Measurements from ENCODE around the gene KASH5. TPM values are rescaled to one million over a fixed set of nuclear protein-coding genes. Genes with fewer than 3 reads are reported as not detected.

KASH5 gene
- total RNA-seq, 1 experiment from 2014 or later = not detected

DNA sequence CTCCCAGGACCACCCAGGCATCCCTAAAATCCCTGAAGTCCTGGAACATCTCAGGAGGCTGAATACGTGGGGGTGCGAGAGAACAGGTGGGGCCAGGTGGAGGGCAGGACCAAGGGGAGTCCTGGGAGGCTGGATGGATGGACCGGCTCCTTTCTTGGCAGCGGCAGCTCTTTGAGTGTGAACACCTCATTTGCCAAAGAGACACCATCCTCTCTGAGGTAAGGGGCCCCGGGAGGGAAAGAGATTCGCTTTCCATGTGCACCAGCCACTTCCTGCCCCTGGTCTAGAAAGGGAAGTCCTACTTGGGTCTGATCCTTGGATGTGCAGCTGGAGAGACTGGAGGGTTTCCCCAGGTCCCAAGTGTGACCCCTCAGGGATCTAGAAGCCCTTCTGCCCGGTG is 19.0 kb downstream of the KASH5 start:
- intact Hi-C loops (cut with micrococcal nuclease) = no loop called here
- BruUV-seq (replicated peaks) = no TSS peak
- Histone ChIP-seq H3K4me2 (ENCODE audit: low read length) (no peak overlapping the region), H4K20me1 (ENCODE audit: low read length) (no peaks in the 10 kb centered on the region), H3K4me3 (ENCODE audit: low read length) (no peak overlapping the region), H3K9me3 (ENCODE audit: low read length) (no peaks in the 10 kb centered on the region), H3K36me3 (ENCODE audit: low read depth, low read length) (no peaks in the 10 kb centered on the region), H3K4me1 (ENCODE audit: insufficient read depth, low read length) (peaks cover 15% of the 10 kb centered on the region), H3K9ac (ENCODE audit: low read length) (no peak overlapping the region), H3F3A (ENCODE audit: low read length, unreplicated experiment) (no peaks in the 10 kb centered on the region), H3K79me2 (ENCODE audit: low read length) (no peaks in the 10 kb centered on the region), H3K27me3 (ENCODE audit: low read length) (no peaks in the 10 kb centered on the region), H3K27ac (ENCODE audit: low read length) (no peak overlapping the region), H2AFZ (ENCODE audit: low read length) (no peak overlapping the region), H3K9me2 (replicated peaks; ENCODE audit: low read length) (no peaks in the 10 kb centered on the region)
- no peak for ATAC-seq
- ChIA-PET POLR2A (ENCODE audit: unreplicated experiment) (no interaction called here), CTCF (no interaction called here)
- DNase-seq = no peak
- TF ChIP-seq EZH2 (IDR thresholded peaks at IDR 0.05; ENCODE audit: low read length, unreplicated experiment) (no peak), EZH2phosphoT487 (IDR thresholded peaks at IDR 0.05; ENCODE audit: borderline replicate concordance, low read length) (no peak)
- TF ChIP-seq, protein P1, sequence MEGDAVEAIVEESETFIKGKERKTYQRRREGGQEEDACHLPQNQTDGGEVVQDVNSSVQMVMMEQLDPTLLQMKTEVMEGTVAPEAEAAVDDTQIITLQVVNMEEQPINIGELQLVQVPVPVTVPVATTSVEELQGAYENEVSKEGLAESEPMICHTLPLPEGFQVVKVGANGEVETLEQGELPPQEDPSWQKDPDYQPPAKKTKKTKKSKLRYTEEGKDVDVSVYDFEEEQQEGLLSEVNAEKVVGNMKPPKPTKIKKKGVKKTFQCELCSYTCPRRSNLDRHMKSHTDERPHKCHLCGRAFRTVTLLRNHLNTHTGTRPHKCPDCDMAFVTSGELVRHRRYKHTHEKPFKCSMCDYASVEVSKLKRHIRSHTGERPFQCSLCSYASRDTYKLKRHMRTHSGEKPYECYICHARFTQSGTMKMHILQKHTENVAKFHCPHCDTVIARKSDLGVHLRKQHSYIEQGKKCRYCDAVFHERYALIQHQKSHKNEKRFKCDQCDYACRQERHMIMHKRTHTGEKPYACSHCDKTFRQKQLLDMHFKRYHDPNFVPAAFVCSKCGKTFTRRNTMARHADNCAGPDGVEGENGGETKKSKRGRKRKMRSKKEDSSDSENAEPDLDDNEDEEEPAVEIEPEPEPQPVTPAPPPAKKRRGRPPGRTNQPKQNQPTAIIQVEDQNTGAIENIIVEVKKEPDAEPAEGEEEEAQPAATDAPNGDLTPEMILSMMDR (conservative IDR thresholded peaks at IDR 0.05; ENCODE audit: low read depth, low read length) = no peak

DNA sequence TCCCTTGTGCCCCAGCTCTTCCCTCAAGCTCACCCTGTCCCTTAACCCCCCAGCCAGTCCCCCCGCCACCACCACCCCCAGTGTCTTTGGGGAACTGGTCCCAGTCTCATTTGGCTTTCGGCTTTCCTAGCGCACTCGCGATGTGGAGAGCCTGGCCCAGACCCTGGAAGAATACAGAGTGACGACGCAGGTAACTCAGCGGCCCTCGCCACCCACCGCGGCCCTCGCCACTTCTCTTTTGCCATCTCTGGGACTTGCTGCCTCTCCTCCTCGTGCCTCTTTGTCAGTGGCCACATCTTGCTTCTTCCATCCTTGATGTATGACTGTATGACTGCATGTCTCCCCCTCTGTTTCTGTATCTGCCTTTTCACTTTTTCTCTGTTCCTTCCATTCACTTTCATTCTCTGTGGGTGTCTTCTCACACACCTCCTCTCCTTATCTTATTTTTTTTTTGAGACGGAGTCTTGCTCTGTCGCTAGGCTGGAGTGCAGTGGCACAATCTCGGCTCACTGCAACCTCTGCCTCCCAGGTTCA is 19.5 kb downstream of the KASH5 start:
- H4K20me1 ChIP-seq (ENCODE audit: low read length) = no peaks in the 10 kb centered on the region
- H3K27me3 ChIP-seq (ENCODE audit: low read length) = no peaks in the 10 kb centered on the region
- H3K27ac ChIP-seq (ENCODE audit: low read length) = no peak overlapping the region
- ChIA-PET POLR2A (ENCODE audit: unreplicated experiment) (no interaction called here), CTCF (no interaction called here)
- TF ChIP-seq EZH2phosphoT487 (IDR thresholded peaks at IDR 0.05; ENCODE audit: borderline replicate concordance, low read length) (no peak), EZH2 (IDR thresholded peaks at IDR 0.05; ENCODE audit: low read length, unreplicated experiment) (no peak)
- TF ChIP-seq, protein P1 (conservative IDR thresholded peaks at IDR 0.05; ENCODE audit: low read depth, low read length) = no peak
- H3K4me1 ChIP-seq (ENCODE audit: insufficient read depth, low read length) = peaks cover 15% of the 10 kb centered on the region
- H3F3A ChIP-seq (ENCODE audit: low read length, unreplicated experiment) = no peaks in the 10 kb centered on the region
- ATAC-seq = no peak
- no peak overlapping the region for H3K4me2 ChIP-seq (ENCODE audit: low read length)
- no TSS peak for BruUV-seq (replicated peaks)
- H3K9ac ChIP-seq (ENCODE audit: low read length) = no peak overlapping the region
- H3K9me3 ChIP-seq (ENCODE audit: low read length) = no peaks in the 10 kb centered on the region
- intact Hi-C loops (cut with micrococcal nuclease) = no loop called here
- no peaks in the 10 kb centered on the region for H3K9me2 ChIP-seq (replicated peaks; ENCODE audit: low read length)
- DNase-seq = no peak
- H2AFZ ChIP-seq (ENCODE audit: low read length) = no peak overlapping the region
- no peaks in the 10 kb centered on the region for H3K36me3 ChIP-seq (ENCODE audit: low read depth, low read length)
- no peaks in the 10 kb centered on the region for H3K79me2 ChIP-seq (ENCODE audit: low read length)
- H3K4me3 ChIP-seq (ENCODE audit: low read length) = no peak overlapping the region

DNA sequence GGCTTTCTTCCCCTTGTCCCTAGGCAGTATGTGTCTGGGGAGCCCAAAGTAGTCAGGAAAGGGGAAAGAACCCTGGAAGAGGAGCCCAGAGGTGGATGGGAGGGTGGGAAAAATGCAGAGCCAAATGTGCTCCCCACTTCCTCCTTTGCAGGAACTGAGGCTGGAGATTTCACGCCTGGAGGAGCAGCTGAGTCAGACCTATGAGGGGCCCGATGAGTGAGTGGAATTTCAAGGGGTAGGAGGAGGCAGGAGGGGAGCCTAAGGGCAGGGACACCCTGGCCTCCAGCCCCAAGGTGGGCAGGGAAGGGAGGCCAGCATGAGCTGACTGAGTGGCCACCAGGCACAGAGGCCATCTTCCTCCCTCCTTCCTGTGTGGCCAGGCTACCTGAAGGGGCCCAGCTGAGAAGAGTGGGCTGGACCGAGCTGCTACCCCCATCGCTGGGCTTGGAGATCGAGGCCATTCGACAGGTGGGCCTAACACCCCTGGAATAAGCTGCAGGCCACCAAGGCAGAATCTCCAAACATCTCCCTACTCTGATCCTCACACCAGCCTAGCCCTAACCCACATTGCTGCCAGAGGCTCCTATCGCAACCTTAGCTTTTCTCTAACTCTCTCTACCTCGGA is 20.9 kb downstream of the KASH5 start:
- TF ChIP-seq EZH2phosphoT487 (IDR thresholded peaks at IDR 0.05; ENCODE audit: borderline replicate concordance, low read length) (no peak), EZH2 (IDR thresholded peaks at IDR 0.05; ENCODE audit: low read length, unreplicated experiment) (no peak)
- TF ChIP-seq, protein P1 (conservative IDR thresholded peaks at IDR 0.05; ENCODE audit: low read depth, low read length) = no peak
- H3F3A ChIP-seq (ENCODE audit: low read length, unreplicated experiment) = no peaks in the 10 kb centered on the region
- H3K9ac ChIP-seq (ENCODE audit: low read length) = no peak overlapping the region
- ATAC-seq = no peak
- ChIA-PET POLR2A (ENCODE audit: unreplicated experiment) (no interaction called here), CTCF (no interaction called here)
- peaks cover 6% of the 10 kb centered on the region for H3K4me1 ChIP-seq (ENCODE audit: insufficient read depth, low read length)
- no peak overlapping the region for H3K4me2 ChIP-seq (ENCODE audit: low read length)
- no peaks in the 10 kb centered on the region for H3K9me3 ChIP-seq (ENCODE audit: low read length)
- H3K9me2 ChIP-seq (replicated peaks; ENCODE audit: low read length) = no peaks in the 10 kb centered on the region
- H3K4me3 ChIP-seq (ENCODE audit: low read length) = no peak overlapping the region
- no peaks in the 10 kb centered on the region for H3K79me2 ChIP-seq (ENCODE audit: low read length)
- no peaks in the 10 kb centered on the region for H3K36me3 ChIP-seq (ENCODE audit: low read depth, low read length)
- H2AFZ ChIP-seq (ENCODE audit: low read length) = no peak overlapping the region
- no peak overlapping the region for H3K27ac ChIP-seq (ENCODE audit: low read length)
- no peaks in the 10 kb centered on the region for H3K27me3 ChIP-seq (ENCODE audit: low read length)
- no peaks in the 10 kb centered on the region for H4K20me1 ChIP-seq (ENCODE audit: low read length)
- no peak for DNase-seq
- intact Hi-C loops (cut with micrococcal nuclease) = no loop called here
- no TSS peak for BruUV-seq (replicated peaks)

All from PC-3 (cell line).